Measurements from ENCODE around the gene CIB4. TPM values are rescaled to one million over a fixed set of nuclear protein-coding genes. Genes with fewer than 3 reads are reported as not detected.

Gene CIB4
- total RNA-seq, 1 experiment from 2014 or later = not detected

DNA sequence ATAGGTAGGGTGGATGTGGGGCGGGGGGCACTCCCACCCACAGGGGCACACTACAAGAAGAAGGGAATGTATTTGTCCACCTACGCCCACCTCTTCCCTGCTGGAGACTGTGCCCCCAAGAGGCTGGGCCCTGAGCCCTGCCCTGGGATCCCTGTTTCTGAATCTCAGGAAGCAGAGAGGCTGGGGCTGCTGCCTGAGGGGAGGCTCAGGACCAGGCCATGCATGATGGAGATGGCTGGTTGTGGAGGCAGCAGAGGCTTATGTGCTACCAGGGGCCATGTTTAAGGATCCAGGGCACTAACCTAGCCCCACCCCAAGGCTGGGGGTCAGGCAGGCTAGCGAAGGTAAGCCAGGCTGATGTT lies 82.1 kb downstream of the CIB4 start:
- peaks cover 43% of the 10 kb centered on the region for H3K27me3 Mint-ChIP-seq (ENCODE audit: low read depth)
- H3K27ac Mint-ChIP-seq = no peak overlapping the region
- TF ChIP-seq, protein P1, sequence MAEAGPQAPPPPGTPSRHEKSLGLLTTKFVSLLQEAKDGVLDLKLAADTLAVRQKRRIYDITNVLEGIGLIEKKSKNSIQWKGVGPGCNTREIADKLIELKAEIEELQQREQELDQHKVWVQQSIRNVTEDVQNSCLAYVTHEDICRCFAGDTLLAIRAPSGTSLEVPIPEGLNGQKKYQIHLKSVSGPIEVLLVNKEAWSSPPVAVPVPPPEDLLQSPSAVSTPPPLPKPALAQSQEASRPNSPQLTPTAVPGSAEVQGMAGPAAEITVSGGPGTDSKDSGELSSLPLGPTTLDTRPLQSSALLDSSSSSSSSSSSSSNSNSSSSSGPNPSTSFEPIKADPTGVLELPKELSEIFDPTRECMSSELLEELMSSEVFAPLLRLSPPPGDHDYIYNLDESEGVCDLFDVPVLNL (CRISPR knock-in tag; IDR thresholded peaks at IDR 0.05; ENCODE audit: borderline replicate concordance, low read depth) = 0 out of 2 replicates have a peak, but pooled peaks have one; percentile 17
- TF ChIP-seq ATF1 (CRISPR knock-in tag; IDR thresholded peaks at IDR 0.05) = no peak
- DNase-seq (ENCODE audit: low spot score) (no peak), ATAC-seq (no peak)
- no peaks in the 10 kb centered on the region for H3K9me3 Mint-ChIP-seq
- H3K4me3 Mint-ChIP-seq = no peak overlapping the region
- no peaks in the 10 kb centered on the region for H3K36me3 Mint-ChIP-seq
- CTCF ChIA-PET = interaction anchor here (0.6 to 7.9 kb wide), 8 partner anchors 18 to 161 kb away, joined by 3 to 83 read pairs (median 3); no protein-coding TSS in a partner anchor
- H3K4me1 Mint-ChIP-seq = peaks cover 6% of the 10 kb centered on the region; the same call in 1 of the 2 replicates
- POLR2A ChIA-PET = no interaction called here

DNA sequence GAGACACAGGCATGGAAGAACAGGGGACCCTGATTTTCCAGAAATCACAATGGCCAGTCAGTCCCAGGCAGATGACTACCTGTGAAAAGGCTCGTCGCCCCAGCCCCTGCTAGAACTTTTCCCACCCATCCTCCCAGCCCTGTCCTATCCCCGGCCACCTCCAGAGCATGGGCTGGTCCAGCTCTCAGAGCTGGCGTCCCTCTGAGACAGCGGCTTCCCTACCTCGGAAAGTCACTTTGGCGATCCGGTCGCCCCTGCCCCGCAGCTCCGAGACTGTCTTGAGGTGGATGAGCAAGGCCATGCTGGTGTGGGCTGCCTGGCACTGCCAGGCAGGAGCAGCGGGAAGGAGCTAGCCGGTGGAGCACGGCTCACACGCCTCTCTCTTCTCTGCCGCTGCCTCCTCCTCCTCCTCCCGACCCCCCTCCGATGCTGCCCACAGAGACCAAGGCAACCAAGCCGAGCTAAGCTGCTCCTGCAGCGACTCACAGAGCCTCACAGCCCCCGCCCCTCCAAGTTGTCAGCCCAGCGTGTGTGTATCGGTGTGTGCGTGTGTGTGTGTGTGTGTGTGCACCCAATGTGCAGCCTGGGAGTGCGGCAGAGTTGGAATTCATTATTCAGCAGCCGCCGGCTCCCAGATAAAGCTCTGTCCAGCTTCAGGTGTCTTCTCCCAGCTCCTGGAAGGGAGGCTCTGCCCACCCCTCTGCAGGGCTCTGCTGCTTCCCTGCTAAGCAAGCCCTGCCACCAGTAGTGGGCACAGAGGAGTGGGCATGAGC lies 82.7 kb downstream of the CIB4 start:
- no peaks in the 10 kb centered on the region for H3K9me3 Mint-ChIP-seq
- CTCF ChIA-PET = interaction anchor here (0.6 to 7.9 kb wide), 6 partner anchors 19 to 125 kb away, joined by 3 to 83 read pairs (median 4); no protein-coding TSS in a partner anchor
- POLR2A ChIA-PET = no interaction called here
- no peak overlapping the region for H3K27ac Mint-ChIP-seq
- peaks cover 39% of the 10 kb centered on the region for H3K27me3 Mint-ChIP-seq (ENCODE audit: low read depth)
- DNase-seq (ENCODE audit: low spot score) (no peak), ATAC-seq (no peak)
- peaks cover 9% of the 10 kb centered on the region for H3K4me1 Mint-ChIP-seq
- H3K4me3 Mint-ChIP-seq = no peak overlapping the region
- H3K36me3 Mint-ChIP-seq = no peaks in the 10 kb centered on the region
- TF ChIP-seq, protein P2, sequence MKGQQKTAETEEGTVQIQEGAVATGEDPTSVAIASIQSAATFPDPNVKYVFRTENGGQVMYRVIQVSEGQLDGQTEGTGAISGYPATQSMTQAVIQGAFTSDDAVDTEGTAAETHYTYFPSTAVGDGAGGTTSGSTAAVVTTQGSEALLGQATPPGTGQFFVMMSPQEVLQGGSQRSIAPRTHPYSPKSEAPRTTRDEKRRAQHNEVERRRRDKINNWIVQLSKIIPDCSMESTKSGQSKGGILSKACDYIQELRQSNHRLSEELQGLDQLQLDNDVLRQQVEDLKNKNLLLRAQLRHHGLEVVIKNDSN (CRISPR knock-in tag; IDR thresholded peaks at IDR 0.05) = no peak
- TF ChIP-seq, protein P3, sequence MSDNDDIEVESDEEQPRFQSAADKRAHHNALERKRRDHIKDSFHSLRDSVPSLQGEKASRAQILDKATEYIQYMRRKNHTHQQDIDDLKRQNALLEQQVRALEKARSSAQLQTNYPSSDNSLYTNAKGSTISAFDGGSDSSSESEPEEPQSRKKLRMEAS (CRISPR knock-in tag; IDR thresholded peaks at IDR 0.05) = no peak
- TF ChIP-seq CREM (CRISPR knock-in tag; IDR thresholded peaks at IDR 0.05) = no peak

DNA sequence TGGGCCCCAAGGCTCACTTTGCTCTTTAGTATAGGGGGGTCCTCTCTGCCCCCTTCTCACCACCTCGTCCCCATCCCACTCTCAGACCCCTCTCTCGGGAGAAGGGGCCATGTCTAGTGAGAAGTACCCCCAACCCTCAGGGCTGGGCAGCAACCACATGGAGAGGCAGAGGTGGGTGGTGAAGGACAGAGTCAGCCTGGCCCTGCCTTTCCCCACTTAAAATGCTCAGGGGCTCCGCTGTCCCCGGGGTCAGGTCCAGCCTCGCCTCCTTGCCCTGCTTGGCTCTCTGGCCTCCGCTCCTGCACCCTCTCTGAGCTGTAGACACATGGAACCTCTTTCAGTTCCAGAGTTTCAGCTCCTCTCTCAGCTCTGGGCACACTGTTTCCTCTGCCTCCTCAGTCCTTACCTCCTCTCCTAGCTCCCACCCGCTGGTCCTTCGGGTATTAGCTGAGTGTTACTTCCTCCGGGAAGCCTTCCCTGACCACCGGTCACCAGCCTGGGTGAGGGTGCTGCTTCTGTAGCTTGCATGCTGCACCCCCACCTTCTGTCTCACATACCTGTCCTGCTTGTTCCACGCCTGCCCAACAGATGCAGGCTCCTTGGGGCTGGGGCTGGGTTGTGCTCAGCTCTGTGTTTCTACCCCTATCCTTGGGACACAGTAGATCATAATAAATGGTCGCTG lies 83.8 kb downstream of the CIB4 start:
- peaks cover 28% of the 10 kb centered on the region for H3K27me3 Mint-ChIP-seq (ENCODE audit: low read depth)
- no peak overlapping the region for H3K27ac Mint-ChIP-seq
- ChIA-PET CTCF (interaction anchor here (7.9 kb wide), 1 partner anchor 20 kb away, joined by 83 read pairs; no protein-coding TSS in a partner anchor), POLR2A (no interaction called here)
- ATAC-seq (no peak), DNase-seq (ENCODE audit: low spot score) (no peak)
- no peak overlapping the region for H3K4me3 Mint-ChIP-seq
- peaks cover 14% of the 10 kb centered on the region for H3K4me1 Mint-ChIP-seq
- H3K9me3 Mint-ChIP-seq = no peaks in the 10 kb centered on the region
- no peaks in the 10 kb centered on the region for H3K36me3 Mint-ChIP-seq
- TF ChIP-seq JUN (CRISPR knock-in tag; IDR thresholded peaks at IDR 0.05) (no peak), ZMAT4 (CRISPR knock-in tag; IDR thresholded peaks at IDR 0.05) (no peak), NFE2L1 (CRISPR knock-in tag; IDR thresholded peaks at IDR 0.05) (no peak), NFYB (CRISPR knock-in tag; conservative IDR thresholded peaks at IDR 0.05; ENCODE audit: low read depth) (no peak)
- TF ChIP-seq, protein P4, sequence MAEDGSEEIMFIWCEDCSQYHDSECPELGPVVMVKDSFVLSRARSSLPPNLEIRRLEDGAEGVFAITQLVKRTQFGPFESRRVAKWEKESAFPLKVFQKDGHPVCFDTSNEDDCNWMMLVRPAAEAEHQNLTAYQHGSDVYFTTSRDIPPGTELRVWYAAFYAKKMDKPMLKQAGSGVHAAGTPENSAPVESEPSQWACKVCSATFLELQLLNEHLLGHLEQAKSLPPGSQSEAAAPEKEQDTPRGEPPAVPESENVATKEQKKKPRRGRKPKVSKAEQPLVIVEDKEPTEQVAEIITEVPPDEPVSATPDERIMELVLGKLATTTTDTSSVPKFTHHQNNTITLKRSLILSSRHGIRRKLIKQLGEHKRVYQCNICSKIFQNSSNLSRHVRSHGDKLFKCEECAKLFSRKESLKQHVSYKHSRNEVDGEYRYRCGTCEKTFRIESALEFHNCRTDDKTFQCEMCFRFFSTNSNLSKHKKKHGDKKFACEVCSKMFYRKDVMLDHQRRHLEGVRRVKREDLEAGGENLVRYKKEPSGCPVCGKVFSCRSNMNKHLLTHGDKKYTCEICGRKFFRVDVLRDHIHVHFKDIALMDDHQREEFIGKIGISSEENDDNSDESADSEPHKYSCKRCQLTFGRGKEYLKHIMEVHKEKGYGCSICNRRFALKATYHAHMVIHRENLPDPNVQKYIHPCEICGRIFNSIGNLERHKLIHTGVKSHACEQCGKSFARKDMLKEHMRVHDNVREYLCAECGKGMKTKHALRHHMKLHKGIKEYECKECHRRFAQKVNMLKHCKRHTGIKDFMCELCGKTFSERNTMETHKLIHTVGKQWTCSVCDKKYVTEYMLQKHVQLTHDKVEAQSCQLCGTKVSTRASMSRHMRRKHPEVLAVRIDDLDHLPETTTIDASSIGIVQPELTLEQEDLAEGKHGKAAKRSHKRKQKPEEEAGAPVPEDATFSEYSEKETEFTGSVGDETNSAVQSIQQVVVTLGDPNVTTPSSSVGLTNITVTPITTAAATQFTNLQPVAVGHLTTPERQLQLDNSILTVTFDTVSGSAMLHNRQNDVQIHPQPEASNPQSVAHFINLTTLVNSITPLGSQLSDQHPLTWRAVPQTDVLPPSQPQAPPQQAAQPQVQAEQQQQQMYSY (CRISPR knock-in tag; IDR thresholded peaks at IDR 0.05) = no peak
- TF ChIP-seq, protein P5, sequence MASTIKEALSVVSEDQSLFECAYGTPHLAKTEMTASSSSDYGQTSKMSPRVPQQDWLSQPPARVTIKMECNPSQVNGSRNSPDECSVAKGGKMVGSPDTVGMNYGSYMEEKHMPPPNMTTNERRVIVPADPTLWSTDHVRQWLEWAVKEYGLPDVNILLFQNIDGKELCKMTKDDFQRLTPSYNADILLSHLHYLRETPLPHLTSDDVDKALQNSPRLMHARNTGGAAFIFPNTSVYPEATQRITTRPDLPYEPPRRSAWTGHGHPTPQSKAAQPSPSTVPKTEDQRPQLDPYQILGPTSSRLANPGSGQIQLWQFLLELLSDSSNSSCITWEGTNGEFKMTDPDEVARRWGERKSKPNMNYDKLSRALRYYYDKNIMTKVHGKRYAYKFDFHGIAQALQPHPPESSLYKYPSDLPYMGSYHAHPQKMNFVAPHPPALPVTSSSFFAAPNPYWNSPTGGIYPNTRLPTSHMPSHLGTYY (CRISPR knock-in tag; IDR thresholded peaks at IDR 0.05) = no peak
- TF ChIP-seq, protein P6, sequence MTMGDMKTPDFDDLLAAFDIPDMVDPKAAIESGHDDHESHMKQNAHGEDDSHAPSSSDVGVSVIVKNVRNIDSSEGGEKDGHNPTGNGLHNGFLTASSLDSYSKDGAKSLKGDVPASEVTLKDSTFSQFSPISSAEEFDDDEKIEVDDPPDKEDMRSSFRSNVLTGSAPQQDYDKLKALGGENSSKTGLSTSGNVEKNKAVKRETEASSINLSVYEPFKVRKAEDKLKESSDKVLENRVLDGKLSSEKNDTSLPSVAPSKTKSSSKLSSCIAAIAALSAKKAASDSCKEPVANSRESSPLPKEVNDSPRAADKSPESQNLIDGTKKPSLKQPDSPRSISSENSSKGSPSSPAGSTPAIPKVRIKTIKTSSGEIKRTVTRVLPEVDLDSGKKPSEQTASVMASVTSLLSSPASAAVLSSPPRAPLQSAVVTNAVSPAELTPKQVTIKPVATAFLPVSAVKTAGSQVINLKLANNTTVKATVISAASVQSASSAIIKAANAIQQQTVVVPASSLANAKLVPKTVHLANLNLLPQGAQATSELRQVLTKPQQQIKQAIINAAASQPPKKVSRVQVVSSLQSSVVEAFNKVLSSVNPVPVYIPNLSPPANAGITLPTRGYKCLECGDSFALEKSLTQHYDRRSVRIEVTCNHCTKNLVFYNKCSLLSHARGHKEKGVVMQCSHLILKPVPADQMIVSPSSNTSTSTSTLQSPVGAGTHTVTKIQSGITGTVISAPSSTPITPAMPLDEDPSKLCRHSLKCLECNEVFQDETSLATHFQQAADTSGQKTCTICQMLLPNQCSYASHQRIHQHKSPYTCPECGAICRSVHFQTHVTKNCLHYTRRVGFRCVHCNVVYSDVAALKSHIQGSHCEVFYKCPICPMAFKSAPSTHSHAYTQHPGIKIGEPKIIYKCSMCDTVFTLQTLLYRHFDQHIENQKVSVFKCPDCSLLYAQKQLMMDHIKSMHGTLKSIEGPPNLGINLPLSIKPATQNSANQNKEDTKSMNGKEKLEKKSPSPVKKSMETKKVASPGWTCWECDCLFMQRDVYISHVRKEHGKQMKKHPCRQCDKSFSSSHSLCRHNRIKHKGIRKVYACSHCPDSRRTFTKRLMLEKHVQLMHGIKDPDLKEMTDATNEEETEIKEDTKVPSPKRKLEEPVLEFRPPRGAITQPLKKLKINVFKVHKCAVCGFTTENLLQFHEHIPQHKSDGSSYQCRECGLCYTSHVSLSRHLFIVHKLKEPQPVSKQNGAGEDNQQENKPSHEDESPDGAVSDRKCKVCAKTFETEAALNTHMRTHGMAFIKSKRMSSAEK (CRISPR knock-in tag; IDR thresholded peaks at IDR 0.05; ENCODE audit: borderline replicate concordance) = no peak
- TF ChIP-seq, protein P7, sequence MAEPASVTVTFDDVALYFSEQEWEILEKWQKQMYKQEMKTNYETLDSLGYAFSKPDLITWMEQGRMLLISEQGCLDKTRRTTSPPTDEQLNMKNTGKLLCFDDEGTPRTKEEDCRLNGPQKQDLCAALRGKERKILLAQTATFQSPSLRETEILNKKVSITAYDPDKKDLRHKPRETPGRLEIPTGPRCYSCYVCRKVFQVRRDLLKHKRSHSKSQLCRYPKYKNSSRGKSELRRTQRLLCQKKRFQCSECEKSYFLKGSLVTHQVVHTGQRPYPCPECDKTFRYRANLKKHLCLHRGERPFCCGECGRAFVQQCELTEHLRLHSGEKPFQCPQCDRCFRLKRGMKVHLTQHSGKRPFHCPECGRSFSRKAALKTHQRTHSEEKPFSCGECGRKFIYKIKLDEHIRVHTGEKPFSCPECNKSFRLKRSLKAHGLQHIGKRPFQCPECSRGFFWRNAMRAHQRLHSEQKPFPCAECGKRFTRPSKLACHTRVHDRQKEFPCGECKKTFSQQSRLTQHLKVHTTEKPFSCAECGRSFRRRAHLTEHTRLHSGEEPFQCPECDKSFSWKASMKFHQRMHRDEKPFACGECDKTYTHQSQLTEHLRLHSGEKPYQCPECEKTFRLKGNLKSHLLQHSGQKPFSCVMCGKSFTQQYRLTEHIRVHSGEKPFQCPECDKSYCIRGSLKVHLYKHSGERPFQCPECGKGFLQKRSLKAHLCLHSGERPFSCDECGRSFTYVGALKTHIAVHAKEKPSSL (CRISPR knock-in tag; conservative IDR thresholded peaks at IDR 0.05) = no peak

All from WTC11 (cell line).